Caco-2 (cell line): ENCODE results near the gene SRMS. TPM values are rescaled to one million over a fixed set of nuclear protein-coding genes. Genes with fewer than 3 reads are reported as not detected.

Experiments
- BruUV-seq: library from RNA; stranded (reverse); fragments of 400-500 nt; replicated peaks from 2 replicates; lab custom pipeline; 2021; lab: Mats Ljungman, UMichigan
- CTCF ChIA-PET: fragments of 300-600 bp; sonication (Branson Sonifier 250); formaldehyde crosslinking; loops from one replicate; lab custom pipeline; 2022; ENCODE audit warnings: antibody characterized with exemption; lab: Charles Lee
- POLR2A ChIA-PET: fragments of 300-600 bp; sonication (Branson Sonifier 250); formaldehyde crosslinking; loops from one replicate; lab custom pipeline; 2022; ENCODE audit warnings: antibody characterized with exemption; lab: Charles Lee
- DNase-seq, 2 experiments: peaks; one replicate each; pipeline versions ENCODE4 v3.0.0 to v3.0.0-alpha.2; 2020 to 2022
- H3K27me3 ChIP-seq: replicated peaks from 2 replicates; pipeline ENCODE4 v1.6.0; 2011; ENCODE audit warnings: low read length; ENCODE audit not compliant: control insufficient read depth, insufficient read depth
- H3K36me3 ChIP-seq: 2 replicates; pipeline ENCODE4 v1.5.1; 2011; ENCODE audit warnings: low read length; ENCODE audit not compliant: control insufficient read depth, insufficient read depth
- H3K4me1 ChIP-seq: fragments of 250-450 bp; sonication (Bioruptor Pico); 2 replicates; pipeline ENCODE4 v1.5.1; 2020; ENCODE audit warnings: mild to moderate bottlenecking
- H3K4me3 ChIP-seq: 2 replicates; pipeline ENCODE4 v1.5.1; 2011; ENCODE audit warnings: low read depth, mild to moderate bottlenecking, control low read depth, low read length
- H3K9me3 ChIP-seq: fragments of 250-450 bp; sonication (Bioruptor Pico); 2 replicates; pipeline ENCODE4 v1.5.1; 2020; ENCODE audit warnings: mild to moderate bottlenecking, moderate library complexity
- H3K27ac Mint-ChIP-seq: one replicate; pipeline ENCODE4 v1.8.0; 2022; ENCODE audit warnings: mixed read lengths; ENCODE audit not compliant: unreplicated experiment
- H3K27me3 Mint-ChIP-seq: one replicate; pipeline ENCODE4 v1.8.0; 2022; ENCODE audit warnings: mixed read lengths; ENCODE audit not compliant: insufficient read depth, unreplicated experiment
- H3K36me3 Mint-ChIP-seq: one replicate; pipeline ENCODE4 v1.8.0; 2022; ENCODE audit warnings: mild to moderate bottlenecking, mixed read lengths; ENCODE audit not compliant: insufficient read depth, unreplicated experiment
- H3K4me1 Mint-ChIP-seq: one replicate; pipeline ENCODE4 v1.8.0; 2022; ENCODE audit warnings: low read depth, mixed read lengths; ENCODE audit not compliant: unreplicated experiment
- H3K4me3 Mint-ChIP-seq: one replicate; pipeline ENCODE4 v1.8.0; 2022; ENCODE audit warnings: mild to moderate bottlenecking, moderate library complexity, mixed read lengths; ENCODE audit not compliant: unreplicated experiment
- H3K9me3 Mint-ChIP-seq: one replicate; pipeline ENCODE4 v1.8.0; 2022; ENCODE audit warnings: mixed read lengths; ENCODE audit not compliant: unreplicated experiment
- intact Hi-C: fragments of 100-400 bp; cut with micrococcal nuclease; formaldehyde crosslinking; loops from one replicate; pipeline ENCODE4 v1.10.0; 2022; ENCODE audit not compliant: unreplicated experiment
- total RNA-seq: library from RNA; stranded (reverse); gene quantifications from 2 replicates; pipeline ENCODE4 v1.2.3, GENCODE V29; 2022
- TF ChIP-seq, protein P1 (sequence below), 2 experiments: fragments of 200-600 bp in 1 of 2; IDR thresholded peaks; 1 replicate in 1 of 2; 2 replicates in 1 of 2; pipeline versions ENCODE4 v1.5.1 to v1.8.0; 2011 to 2022; ENCODE audit warnings: antibody characterized with exemption in 1 of 2, control low read depth in 1 of 2, inconsistent platforms in 1 of 2, low read depth in 1 of 2, low read length in 1 of 2, mild to moderate bottlenecking in 1 of 2, moderate library complexity in 1 of 2; ENCODE audit not compliant: insufficient read depth in 1 of 2, severe bottlenecking in 1 of 2, unreplicated experiment in 1 of 2

Gene SRMS
- total RNA-seq, 1 experiment from 2014 or later: not detected

DNA sequence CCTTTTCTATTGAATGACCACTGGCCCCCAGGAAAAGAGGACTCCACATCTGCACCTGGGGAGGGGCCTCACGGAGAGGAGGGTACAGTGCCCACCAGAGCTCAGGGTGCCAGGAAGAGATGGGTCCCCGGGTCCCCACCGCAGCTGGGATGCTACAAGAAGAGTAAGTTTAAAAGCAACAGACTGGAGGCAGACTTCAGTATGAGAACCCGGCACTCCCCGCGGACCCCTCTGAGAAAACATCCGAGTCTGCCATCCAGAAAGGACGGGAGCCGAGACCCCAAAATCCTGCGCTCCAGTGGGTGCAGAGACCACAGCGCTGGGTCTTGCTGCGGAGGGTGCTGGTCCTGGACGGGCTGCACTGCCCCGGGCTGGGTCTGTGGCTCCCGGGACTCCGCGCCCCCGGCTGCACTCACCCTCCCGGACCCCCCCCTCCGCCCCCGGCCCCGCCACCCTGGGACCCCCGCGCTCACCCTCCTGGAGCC is 26.1 kb upstream of the SRMS start:
- DNase-seq: peak in 1 of 2 experiments; percentile 52
- BruUV-seq: TSS peak; percentile 48
- Mint-ChIP-seq H3K4me1 (no peaks in the 10 kb centered on the region), H3K4me3 (peak overlapping the region; percentile 76), H3K9me3 (no peaks in the 10 kb centered on the region), H3K27me3 (no peaks in the 10 kb centered on the region), H3K36me3 (peaks cover 12% of the 10 kb centered on the region), H3K27ac (peak overlapping the region; percentile 83)
- intact Hi-C loops: loop anchor here (5.0 kb wide), 1 partner anchor 36 kb away; the partner anchor contains the start of gene PTK6
- H3K36me3 ChIP-seq: no peaks in the 10 kb centered on the region
- no peaks in the 10 kb centered on the region for H3K9me3 ChIP-seq
- CTCF ChIA-PET: interaction anchor here (0.6 to 2.7 kb wide), 8 partner anchors 8 to 506 kb away, joined by 3 to 34 read pairs (median 6); partner anchors contain the start of genes GMEB2, OPRL1, PTK6 and RGS19
- TF ChIP-seq, protein P1, sequence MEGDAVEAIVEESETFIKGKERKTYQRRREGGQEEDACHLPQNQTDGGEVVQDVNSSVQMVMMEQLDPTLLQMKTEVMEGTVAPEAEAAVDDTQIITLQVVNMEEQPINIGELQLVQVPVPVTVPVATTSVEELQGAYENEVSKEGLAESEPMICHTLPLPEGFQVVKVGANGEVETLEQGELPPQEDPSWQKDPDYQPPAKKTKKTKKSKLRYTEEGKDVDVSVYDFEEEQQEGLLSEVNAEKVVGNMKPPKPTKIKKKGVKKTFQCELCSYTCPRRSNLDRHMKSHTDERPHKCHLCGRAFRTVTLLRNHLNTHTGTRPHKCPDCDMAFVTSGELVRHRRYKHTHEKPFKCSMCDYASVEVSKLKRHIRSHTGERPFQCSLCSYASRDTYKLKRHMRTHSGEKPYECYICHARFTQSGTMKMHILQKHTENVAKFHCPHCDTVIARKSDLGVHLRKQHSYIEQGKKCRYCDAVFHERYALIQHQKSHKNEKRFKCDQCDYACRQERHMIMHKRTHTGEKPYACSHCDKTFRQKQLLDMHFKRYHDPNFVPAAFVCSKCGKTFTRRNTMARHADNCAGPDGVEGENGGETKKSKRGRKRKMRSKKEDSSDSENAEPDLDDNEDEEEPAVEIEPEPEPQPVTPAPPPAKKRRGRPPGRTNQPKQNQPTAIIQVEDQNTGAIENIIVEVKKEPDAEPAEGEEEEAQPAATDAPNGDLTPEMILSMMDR (IDR thresholded peaks at IDR 0.05; ENCODE audit: insufficient read depth in 1 of 2, low read depth in 1 of 2, low read length in 1 of 2, severe bottlenecking in 1 of 2, unreplicated experiment in 1 of 2): no peak
- POLR2A ChIA-PET: interaction anchor here (0.6 to 1.5 kb wide), 12 partner anchors 19 to 292 kb away, joined by 3 to 11 read pairs (median 6); partner anchors contain the start of genes GMEB2 and PPDPF
- peak overlapping the region; percentile 91 for H3K4me3 ChIP-seq
- H3K27me3 ChIP-seq: no peaks in the 10 kb centered on the region
- peaks cover 15% of the 10 kb centered on the region for H3K4me1 ChIP-seq

DNA sequence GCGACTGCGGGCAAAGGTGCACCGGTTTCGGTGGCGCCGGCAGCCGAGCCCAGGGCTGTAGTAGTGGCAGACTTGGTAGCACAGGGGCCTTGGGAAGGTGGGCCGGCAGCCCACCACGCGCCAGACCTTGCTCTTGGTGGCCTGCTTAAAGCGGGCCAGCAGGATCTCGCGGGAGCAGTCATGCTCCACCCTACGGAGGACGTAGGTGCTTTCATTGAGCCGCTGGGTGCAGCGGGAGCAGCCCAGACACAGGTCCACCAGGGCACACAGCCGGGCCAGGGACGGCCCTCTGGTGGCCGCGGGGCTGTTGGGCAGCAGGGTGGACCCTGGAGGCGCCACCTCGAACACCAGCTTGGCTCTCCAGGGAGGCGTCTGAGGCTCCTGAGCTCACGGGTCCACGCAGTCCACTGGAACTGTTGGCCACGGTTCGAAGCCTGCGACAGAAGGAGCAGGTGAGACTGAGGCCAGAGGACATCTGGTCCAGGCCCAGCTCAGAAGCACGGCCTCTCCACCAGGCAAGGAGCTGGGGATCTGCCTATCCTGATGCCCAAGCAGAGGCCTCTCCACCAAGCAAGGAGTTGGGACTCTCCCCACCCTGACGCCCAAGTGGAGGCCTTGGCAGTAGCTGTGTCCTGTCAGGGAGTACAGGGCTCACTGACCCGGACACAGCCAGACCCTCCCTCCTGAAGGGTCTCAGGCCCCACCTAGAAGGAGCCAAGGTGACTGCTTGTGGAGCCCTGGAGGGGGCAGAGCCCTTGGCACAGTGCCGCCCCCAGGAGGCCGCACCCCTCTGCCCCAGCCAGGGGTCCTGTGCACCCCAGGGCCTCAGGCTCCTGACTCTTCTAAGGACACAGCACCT is 25.5 kb upstream of the SRMS start:
- no TSS peak for BruUV-seq
- ChIA-PET CTCF (interaction anchor here (0.6 to 2.7 kb wide), 6 partner anchors 10 to 507 kb away, joined by 3 to 34 read pairs (median 6); partner anchors contain the start of genes OPRL1, PTK6, RGS19 and TPD52L2), POLR2A (interaction anchor here (1.4 to 1.5 kb wide), 2 partner anchors 35 to 54 kb away, joined by 6 to 7 read pairs; partner anchors contain the start of gene GMEB2)
- Histone ChIP-seq H3K9me3 (no peaks in the 10 kb centered on the region), H3K27me3 (no peaks in the 10 kb centered on the region), H3K4me3 (peak overlapping the region; percentile 91), H3K36me3 (no peaks in the 10 kb centered on the region), H3K4me1 (peaks cover 15% of the 10 kb centered on the region)
- TF ChIP-seq, protein P1 (IDR thresholded peaks at IDR 0.05; ENCODE audit: insufficient read depth in 1 of 2, low read depth in 1 of 2, low read length in 1 of 2, severe bottlenecking in 1 of 2, unreplicated experiment in 1 of 2): peak; percentile 16 to 37
- peak in 1 of 2 experiments; percentile 68 for DNase-seq
- H3K4me1 Mint-ChIP-seq: no peaks in the 10 kb centered on the region
- H3K27me3 Mint-ChIP-seq: no peaks in the 10 kb centered on the region
- peaks cover 12% of the 10 kb centered on the region for H3K36me3 Mint-ChIP-seq
- peak overlapping the region; percentile 83 for H3K27ac Mint-ChIP-seq
- no peaks in the 10 kb centered on the region for H3K9me3 Mint-ChIP-seq
- intact Hi-C loops: loop anchor here (5.0 kb wide), 1 partner anchor 36 kb away; the partner anchor contains the start of gene PTK6
- peak overlapping the region; percentile 76 for H3K4me3 Mint-ChIP-seq
